OCI-LY1 (cell line): ENCODE measurements around the gene CETN1.

Experiments
- H2AFZ ChIP-seq: fragments of 200-600 bp; sonication (generic), shearing (Covaris generic); 2 replicates; pipeline ENCODE4 v1.6.0; 2014; ENCODE audit warnings: antibody characterized with exemption, mild to moderate bottlenecking, low read length
- H3F3A ChIP-seq: fragments of 200-600 bp; sonication (generic), shearing (Covaris generic); 2 replicates; pipeline ENCODE4 v1.6.0; 2014; ENCODE audit warnings: mild to moderate bottlenecking, antibody characterized with exemption, low read length, moderate library complexity; ENCODE audit not compliant: insufficient read depth
- H3K27ac ChIP-seq: fragments of 200-600 bp; sonication (generic); 2 replicates; pipeline ENCODE4 v1.5.1; 2014; ENCODE audit warnings: low read length, mixed run types, mild to moderate bottlenecking, low read depth; ENCODE audit not compliant: poor library complexity, severe bottlenecking
- H3K27me3 ChIP-seq: fragments of 200-600 bp; sonication (generic); 2 replicates; pipeline ENCODE4 v1.6.0; 2014; ENCODE audit warnings: antibody characterized with exemption, mild to moderate bottlenecking, low read length, moderate library complexity; ENCODE audit not compliant: insufficient read depth
- H3K36me3 ChIP-seq: fragments of 200-600 bp; sonication (generic); 2 replicates; pipeline ENCODE4 v1.6.1; 2014; ENCODE audit warnings: mild to moderate bottlenecking, antibody characterized with exemption, low read length, moderate library complexity, mixed read lengths; ENCODE audit not compliant: insufficient read depth
- H3K4me1 ChIP-seq: fragments of 200-600 bp; sonication (generic); 2 replicates; pipeline ENCODE4 v1.5.1; 2014; ENCODE audit warnings: mild to moderate bottlenecking, low read length, moderate library complexity; ENCODE audit not compliant: insufficient read depth, severe bottlenecking
- H3K4me2 ChIP-seq: fragments of 200-600 bp; sonication (generic), shearing (Covaris generic); 2 replicates; pipeline ENCODE4 v1.6.1; 2014; ENCODE audit warnings: low read length
- H3K4me3 ChIP-seq: fragments of 200-600 bp; sonication (generic); 2 replicates; pipeline ENCODE4 v1.5.1; 2014; ENCODE audit warnings: low read length, low read depth, mild to moderate bottlenecking, mixed read lengths; ENCODE audit not compliant: poor library complexity, severe bottlenecking
- H3K79me2 ChIP-seq: fragments of 200-600 bp; shearing (Covaris generic); 2 replicates; pipeline ENCODE4 v1.6.1; 2016; ENCODE audit warnings: mixed run types, low read length, mixed read lengths; ENCODE audit not compliant: insufficient read depth
- H3K9ac ChIP-seq: fragments of 200-600 bp; sonication (generic), shearing (Covaris generic); 2 replicates; pipeline ENCODE4 v1.6.1; 2014; ENCODE audit warnings: mild to moderate bottlenecking, low read length, mixed read lengths
- H3K9me2 ChIP-seq: fragments of 200-600 bp; sonication (generic), shearing (Covaris generic); 2 replicates; pipeline ENCODE4 v1.6.1; 2014; ENCODE audit warnings: low read depth, mild to moderate bottlenecking, low read length, mixed read lengths
- H3K9me3 ChIP-seq: fragments of 200-600 bp; shearing (Covaris generic); 2 replicates; pipeline ENCODE4 v1.6.1; 2014; ENCODE audit warnings: low read length, mixed read lengths
- H4K20me1 ChIP-seq: fragments of 200-600 bp; sonication (generic), shearing (Covaris generic); 2 replicates; pipeline ENCODE4 v1.6.0; 2016; ENCODE audit warnings: mild to moderate bottlenecking, low read length; ENCODE audit not compliant: insufficient read depth
- CTCF ChIP-seq: fragments of 200-600 bp; sonication (generic), shearing (Covaris generic); IDR thresholded peaks from 2 replicates; pipeline ENCODE4 v1.5.1; 2017; ENCODE audit warnings: mild to moderate bottlenecking, antibody characterized with exemption, low read length, moderate library complexity, mixed read lengths
- EZH2 ChIP-seq: fragments of 200-600 bp; sonication (generic), shearing (Covaris generic); IDR thresholded peaks from 2 replicates; pipeline ENCODE4 v1.8.0; 2017; ENCODE audit warnings: borderline replicate concordance, mixed run types, mild to moderate bottlenecking, antibody characterized with exemption, low read length, moderate library complexity, mixed read lengths

The CETN1 gene

GRCh38 chr18:533995-534601, 46.1 kb upstream of the CETN1 start:
- Histone ChIP-seq H3K27me3 (no peaks in the 10 kb centered on the region), H3K9ac (no peak overlapping the region), H3F3A (no peaks in the 10 kb centered on the region), H2AFZ (no peak overlapping the region), H4K20me1 (no peaks in the 10 kb centered on the region), H3K9me3 (no peaks in the 10 kb centered on the region), H3K4me3 (no peak overlapping the region), H3K9me2 (no peaks in the 10 kb centered on the region), H3K4me2 (no peak overlapping the region), H3K36me3 (no peaks in the 10 kb centered on the region), H3K4me1 (no peaks in the 10 kb centered on the region), H3K79me2 (no peaks in the 10 kb centered on the region), H3K27ac (no peak overlapping the region)
- TF ChIP-seq CTCF (no peak), EZH2 (no peak)

GRCh38 chr18:543447-544078, 36.6 kb upstream of the CETN1 start:
- H3K27ac ChIP-seq = no peak overlapping the region
- no peaks in the 10 kb centered on the region for H3K27me3 ChIP-seq
- H4K20me1 ChIP-seq = no peaks in the 10 kb centered on the region
- H3K79me2 ChIP-seq = no peaks in the 10 kb centered on the region
- H2AFZ ChIP-seq = no peak overlapping the region
- H3K4me2 ChIP-seq = no peak overlapping the region
- no peaks in the 10 kb centered on the region for H3F3A ChIP-seq
- no peak overlapping the region for H3K9ac ChIP-seq
- H3K9me3 ChIP-seq = no peaks in the 10 kb centered on the region
- no peak overlapping the region for H3K4me3 ChIP-seq
- no peaks in the 10 kb centered on the region for H3K4me1 ChIP-seq
- TF ChIP-seq CTCF (no peak), EZH2 (no peak)
- no peaks in the 10 kb centered on the region for H3K36me3 ChIP-seq
- no peaks in the 10 kb centered on the region for H3K9me2 ChIP-seq

- Histone ChIP-seq H3K9ac (no peak overlapping the region), H3K4me1 (no peaks in the 10 kb centered on the region), H3K27ac (no peak overlapping the region), H3K4me2 (no peak overlapping the region), H2AFZ (no peak overlapping the region), H3K9me2 (no peaks in the 10 kb centered on the region), H3K36me3 (no peaks in the 10 kb centered on the region), H3F3A (no peaks in the 10 kb centered on the region), H3K27me3 (no peaks in the 10 kb centered on the region), H3K4me3 (no peak overlapping the region), H3K9me3 (no peaks in the 10 kb centered on the region), H3K79me2 (no peaks in the 10 kb centered on the region), H4K20me1 (no peaks in the 10 kb centered on the region)
- no peak for TF ChIP-seq EZH2
- no peak for TF ChIP-seq CTCF
These were observed 30.2 kb upstream of the CETN1 start for GRCh38 chr18:549967-550366.
